Activated T-cell treated with anti-CD3 and anti-CD28 coated beads, Interleukin-2, amount 50 U/mL, for 48 hours (primary cell): Measurements from ENCODE around the gene DPH2.

Experiments used
- DNase-seq, 2 experiments: peaks; one replicate each; pipeline ENCODE4 v3.0.0-alpha.2; 2020

Gene DPH2

DNA sequence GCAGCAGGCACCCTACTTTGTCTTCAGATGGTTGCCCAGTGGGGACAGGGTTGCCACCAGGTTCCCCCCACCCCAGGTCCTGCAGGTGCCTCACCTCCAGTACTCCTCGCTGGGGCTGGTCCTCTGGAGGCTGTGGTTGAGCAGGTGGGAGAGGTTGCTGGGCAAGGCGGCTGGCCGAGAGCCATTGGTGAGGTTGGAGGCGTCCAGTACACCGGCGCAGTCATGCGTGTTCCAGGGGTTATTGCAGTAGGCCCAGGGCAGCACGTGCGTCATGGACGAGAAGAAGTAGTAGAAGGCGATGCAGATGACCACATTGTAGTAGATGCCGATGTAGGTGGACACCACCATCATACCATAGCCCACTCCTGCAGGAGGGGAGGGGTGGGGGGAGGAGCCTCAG, 38.4 kb downstream of the DPH2 start:
- no peak for DNase-seq

DNA sequence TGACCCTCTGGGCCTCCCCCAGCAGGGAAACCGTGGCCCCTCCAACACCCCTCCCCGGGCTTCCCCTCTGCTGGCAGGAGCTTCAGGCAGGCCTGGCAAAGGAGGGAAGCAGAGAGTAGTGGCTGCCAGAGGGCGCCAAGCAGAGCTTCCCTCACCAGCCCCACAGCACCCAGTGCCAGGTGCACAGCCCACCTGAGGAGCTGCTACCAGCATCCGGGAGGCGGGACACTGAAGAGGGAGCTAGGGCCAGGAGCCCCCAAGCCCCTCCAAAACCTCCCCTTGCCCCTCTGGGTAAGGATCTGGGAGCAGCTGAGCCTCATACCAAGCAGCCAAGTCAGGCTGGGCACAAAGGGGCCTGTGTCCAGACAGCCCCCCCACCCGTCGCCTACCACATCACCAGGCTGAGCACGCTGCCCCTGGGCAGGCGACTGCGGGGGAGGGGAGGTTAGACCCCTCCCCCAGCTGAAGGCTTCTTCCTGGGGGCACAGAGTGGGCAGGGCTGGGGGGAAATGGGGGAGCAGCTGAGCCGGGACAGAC, 41.2 kb downstream of the DPH2 start:
- DNase-seq = no peak

DNA sequence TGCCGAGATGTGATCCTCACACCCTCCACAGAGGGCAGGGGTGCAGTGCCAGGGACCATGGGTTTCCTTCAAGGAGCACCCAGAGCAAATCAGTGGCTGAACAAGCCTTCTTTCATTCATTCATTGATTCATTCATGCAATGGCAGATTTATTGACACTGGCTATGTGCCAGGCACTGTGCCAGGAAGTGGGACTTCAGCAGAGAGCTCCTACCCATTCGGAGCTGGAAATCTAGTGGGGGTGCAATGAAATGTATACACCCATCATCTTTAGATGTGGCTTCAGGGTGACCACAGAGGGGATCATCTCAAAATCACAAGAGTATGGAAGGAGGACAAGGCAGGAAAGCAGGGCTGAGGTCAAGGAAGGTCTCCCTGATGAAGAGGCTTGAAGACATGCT, 42.6 kb downstream of the DPH2 start:
- no peak for DNase-seq

DNA sequence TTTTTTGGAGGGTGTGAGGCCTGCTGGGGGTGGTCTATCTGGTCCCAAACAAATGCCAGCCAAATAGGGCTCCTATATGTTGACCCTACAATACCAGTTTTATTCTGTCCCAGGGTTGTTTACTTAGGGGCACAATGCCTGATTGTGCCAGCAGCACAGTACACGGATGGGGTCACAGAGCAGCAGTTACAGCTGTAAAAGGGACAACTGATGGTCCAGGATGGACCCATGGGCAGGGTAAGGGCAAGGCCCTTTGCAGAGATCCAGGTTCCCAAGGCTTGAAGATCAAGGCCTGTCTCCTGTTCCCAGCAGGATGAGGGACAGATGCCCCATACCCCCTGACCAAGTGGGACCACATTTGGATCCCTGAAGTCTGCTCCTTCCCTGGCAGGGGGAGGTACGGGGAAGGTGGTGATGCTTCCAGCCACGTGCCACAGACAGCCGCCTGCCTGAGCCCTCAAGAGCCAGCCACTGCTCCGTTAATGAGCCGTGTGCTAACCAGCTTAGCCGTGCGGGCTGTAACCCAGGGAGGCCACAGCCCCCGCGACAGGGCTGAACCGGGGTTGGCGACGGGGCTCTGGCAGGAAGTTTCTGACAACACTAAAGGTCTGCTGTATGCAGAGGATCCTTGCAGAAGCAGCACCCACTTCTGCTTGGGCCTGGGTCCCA, 43.3 kb downstream of the DPH2 start:
- DNase-seq = no peak

DNA sequence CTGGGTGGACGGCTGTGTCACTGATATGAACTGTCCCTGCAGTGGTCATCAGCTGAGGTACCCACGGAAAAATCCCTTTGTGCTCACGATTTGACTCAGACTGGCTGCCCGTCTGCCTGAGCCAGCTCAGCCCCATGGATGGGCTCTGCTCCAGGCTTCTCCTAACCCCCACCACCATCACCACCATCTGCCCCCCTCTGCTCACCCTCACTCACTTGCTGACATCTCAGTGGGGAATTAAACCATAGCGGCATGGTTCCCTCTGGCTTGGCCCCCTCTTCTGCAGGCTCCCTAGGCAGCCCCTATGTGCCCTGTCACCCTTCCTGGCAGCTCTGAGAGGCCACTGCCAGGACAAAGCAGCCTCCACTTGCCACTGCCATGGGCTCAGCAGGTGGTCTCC, 44.1 kb downstream of the DPH2 start:
- DNase-seq = no peak

DNA sequence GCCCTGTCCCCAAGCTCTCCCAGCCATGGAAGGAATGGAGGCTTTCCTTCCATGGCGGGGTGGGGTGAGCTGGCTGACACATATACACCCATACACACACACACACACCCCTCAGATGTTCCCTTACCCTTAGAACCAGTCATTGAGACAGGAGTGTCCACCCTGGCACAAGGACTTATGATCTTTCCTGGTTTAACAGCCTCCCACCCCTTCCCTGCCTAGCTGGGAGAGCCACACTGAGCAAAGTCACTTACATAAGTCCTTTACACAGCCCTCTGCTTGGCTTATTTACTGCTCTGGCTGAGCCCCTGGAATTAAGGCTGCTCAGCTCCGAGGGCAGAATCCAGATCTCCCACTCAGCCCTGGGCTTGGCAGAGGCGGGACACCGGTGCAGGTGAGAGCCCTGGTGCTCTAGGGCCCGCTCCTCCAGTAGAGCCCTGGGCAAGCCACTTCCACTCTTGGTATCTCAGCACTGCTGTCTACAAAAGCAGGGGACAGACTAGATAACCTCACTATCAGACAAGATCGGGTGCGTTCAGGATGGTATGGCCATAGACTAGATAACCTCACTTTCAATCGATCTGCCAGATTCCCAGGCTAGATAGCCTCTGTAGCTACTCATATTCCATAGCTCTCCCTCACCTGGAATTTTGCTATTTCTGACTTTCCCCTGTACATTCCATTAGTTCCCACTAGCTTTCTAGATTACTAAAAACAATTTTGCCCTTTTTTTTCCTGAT, 44.7 kb downstream of the DPH2 start:
- DNase-seq = no peak

DNA sequence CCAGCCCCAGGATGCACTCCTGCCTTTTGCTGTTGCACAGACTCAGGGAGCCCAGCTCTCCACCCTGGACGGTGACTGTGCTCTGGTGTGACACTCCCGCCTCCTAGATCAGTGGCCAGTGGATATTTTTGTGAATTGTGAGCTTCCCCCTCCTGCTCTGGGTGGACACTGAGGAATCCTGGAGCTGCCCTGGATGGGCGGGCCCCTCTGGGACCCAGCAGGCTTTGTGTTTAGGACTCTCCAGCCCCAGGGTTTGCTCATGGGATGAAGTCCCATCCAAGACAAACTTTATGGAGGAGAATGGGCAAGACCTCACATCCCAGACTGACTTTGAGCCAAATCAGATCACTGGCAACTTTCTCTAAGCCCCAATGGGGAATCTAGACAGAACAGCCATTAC, 45.4 kb downstream of the DPH2 start:
- DNase-seq = no peak

DNA sequence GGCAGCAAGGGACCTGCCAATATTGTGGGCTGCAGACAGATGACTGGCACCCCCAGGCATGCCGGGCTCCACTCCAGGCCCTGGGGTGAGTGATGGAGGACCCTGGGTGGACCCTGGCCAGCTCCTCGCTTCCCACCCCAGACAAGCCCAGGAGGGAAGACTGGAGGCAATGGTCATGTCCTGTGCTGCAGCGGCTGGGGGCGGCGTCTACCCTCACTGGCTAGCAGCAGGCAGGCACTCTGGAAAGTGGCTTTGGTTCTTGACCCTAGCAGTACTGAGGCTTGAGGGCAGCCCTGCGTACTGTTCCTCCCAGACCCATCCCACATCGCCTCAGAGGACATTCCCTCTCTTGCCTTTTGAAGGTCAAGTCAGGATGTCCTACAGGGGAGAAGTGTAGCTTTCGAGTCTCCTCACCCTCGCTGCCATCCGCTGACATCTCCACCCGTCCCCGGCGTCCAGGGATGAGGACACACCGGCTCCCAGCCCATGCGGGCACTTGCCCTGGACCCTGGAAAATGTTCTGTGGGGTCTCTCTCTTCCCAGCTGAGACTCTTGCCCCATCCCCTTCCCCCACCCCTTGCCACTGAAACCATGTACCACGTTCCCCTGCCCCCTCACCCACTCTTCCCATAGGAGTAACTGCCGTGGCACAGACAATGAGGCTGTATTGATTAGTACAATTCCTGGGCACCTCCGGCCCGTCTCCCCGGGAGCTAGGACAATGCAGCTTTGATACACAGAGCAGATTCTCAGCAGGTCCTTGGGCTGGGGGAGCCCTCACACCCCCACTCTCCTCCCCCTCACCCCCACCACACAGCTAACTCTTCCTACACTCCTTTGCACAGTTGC, 46.5 kb downstream of the DPH2 start:
- no peak for DNase-seq

DNA sequence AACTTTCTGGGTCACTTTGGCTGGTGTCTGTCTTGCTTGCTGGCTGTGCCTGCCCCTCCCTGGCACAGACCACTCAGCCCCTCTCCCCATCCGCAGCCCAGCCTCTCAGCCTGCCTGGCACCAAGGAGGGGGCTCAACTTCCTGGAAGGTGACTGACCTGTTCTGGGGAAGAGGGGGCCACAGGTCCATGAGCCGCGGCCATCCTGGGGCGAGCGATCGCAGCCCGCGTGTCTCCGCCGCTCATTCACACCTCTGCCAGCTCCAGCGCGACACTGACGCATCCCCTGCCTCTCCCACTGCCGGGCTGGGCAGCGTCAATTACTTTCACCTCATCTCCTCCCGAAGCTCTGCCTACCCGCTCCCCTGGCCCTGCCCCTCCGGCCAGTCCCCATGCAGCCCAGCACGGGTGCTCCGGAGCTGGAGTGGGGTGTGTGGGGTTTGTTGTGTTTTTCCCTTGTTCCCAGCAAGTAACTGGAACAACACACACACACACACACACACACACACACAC, 47.1 kb downstream of the DPH2 start:
- no peak for DNase-seq

DNA sequence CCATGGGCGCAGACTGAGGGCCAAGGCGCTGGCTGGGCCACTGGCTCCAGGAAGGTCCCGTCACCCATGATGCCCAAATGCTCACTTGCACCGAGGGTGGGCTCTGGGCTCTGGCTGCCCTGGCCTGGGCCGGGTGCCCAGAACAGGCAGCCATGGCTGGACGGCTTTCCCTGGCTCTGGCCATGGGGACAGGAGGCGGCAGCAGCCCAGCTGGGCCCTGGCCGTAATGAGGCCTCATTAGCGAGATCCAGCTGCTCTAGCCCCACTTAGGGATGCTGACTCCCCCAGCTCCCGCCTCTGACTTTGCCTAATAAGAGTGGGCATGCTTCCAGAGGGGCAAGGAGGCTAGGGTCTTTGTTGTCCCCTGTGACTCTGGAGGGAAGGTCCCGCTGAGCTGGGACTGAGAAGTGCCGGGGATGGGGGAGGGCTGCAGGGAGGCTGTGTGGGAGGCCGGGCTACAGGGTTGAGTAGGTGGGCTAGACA, 49.7 kb downstream of the DPH2 start:
- no peak for DNase-seq

DNA sequence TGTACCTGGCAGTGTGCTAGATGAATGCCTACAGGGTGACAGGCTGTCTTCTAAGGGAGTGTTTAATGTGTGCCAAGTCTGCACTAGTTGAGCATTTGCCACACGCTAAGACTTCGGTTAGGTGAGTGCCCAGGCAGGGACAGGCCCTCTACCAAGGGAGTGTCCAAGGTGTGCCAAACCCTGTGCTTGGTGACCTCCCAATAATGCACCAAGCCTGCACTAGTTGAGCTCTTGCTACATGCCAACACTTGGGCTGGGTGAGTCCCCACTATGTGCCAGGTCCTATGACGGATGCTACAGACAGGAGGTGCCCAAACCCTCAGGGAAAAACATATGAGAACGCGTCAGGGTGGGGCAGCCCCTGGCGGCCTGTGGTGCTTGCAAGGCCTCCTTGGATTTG, 50.7 kb downstream of the DPH2 start:
- DNase-seq = no peak

DNA sequence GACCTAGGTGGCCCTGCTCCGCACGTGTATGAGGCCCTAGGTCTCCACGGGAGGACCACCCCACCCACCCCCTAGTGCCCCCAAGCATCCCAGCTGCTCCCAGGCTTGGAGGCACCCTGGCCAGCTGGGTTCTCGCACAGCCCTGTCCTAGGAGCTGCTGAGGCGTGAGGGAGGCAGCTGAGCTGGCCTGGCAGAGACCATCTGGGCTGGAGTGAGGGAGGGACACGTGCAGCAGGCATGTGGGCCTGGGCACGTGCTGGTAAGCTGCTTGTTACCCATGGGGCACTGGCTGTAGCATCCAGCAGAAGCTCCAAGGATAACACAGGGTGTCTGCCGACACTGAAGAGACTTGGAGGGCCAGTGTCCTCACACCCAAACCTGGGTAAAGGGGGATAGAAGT, 51.3 kb downstream of the DPH2 start:
- DNase-seq = no peak

DNA sequence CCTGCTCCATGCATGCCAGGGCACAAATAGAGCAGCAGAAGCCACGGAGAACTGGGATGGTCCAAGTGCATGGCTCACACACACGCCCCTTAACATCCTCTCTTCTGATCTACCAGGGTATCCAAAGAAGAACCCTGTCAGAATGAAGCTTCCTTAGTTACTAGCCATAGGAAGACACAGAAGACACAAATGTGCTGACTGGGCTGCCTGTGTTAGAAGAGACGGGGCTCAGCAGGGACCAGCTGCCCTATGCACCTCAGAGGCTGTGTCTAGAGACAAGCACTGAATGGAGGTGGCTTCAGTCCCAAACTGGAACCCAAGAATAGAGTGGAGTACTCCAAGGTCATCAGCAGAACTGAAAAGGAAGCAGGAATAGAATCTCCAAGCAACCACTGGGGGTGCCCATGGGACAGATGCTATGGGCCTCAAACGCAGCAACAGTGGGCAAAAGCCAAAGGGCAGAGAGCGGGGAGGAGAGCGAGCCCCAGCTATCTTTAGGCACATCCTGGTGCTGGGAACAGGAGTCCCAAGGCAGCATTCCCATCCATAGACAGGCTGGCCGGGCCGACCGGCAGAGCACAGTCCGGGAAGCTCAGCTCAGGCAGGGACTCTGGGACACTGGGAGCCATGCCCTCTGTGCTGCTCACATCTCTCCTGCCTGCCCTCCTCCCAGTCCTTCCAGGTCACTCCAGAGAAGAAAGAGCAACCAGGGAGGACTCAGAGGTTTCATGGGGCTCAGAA, 51.9 kb downstream of the DPH2 start:
- DNase-seq = no peak
